HG03039 (cell line): ENCODE measurements around the gene CTIF.

Experiments
- ATAC-seq: cut with Tn5 transposase; IDR thresholded peaks from one replicate; pipeline ENCODE4 v1.9.1; 2021; ENCODE audit warnings: mild to moderate bottlenecking, moderate library complexity; ENCODE audit not compliant: unreplicated experiment

Gene CTIF

GRCh38 chr18:48617844-48618497 is 79.1 kb downstream of the CTIF start:
- ATAC-seq: no peak

DNA sequence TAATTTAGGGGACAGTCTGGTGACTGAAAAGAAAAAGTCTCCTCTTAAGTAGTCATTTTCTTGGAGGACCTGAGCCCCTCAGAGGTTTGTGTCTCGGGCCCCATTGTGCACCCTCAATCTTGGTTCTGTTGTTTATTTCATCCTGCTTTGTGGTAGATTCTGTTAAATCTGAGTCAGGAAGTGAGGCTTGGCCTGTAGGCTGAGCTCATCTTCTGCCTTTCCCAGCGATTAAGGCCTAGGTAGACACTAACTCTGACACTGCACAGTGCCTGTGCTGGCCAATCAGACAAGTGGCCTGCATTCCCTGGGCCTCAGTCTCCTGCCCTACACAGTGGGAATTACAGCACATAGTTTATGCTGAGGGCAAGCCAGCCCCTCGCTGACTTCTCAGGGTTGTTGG is 80.2 kb downstream of the CTIF start:
- no peak for ATAC-seq

DNA sequence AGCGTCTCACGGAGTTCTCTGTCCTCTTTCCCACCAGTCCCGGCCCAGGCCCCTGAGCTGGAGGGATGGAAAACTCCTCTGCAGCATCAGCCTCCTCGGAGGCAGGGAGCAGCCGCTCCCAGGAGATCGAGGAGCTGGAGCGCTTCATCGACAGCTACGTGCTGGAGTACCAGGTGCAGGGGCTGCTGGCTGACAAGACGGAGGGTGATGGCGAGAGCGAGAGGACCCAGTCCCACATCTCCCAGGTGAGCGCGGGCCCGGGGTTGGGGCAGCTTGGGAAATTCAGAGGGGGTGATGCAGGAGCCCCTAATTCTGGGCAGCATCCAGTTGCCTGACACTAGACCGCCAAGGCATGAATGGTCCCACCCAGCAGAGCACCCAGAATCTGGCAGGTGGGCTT is 80.7 kb downstream of the CTIF start:
- ATAC-seq: no peak

DNA sequence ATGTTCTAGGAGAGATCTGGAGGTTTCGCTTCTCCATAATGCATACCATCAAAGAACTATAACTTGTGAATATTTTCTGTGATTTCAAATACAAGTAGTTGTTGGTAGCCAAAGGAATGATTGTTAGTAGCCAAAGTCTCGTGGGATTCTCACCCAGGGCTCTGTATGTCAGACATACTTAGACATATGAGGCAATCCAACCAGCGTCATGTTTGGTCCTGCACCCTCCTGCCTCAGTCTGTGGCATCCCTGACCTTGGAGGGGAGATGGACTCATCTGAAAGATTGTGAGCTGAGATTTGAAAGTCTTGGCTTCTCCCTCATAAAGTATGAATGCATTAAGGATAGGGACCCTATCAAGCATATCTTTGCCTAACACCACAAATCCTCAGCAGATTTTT is 81.2 kb downstream of the CTIF start:
- ATAC-seq: no peak

DNA sequence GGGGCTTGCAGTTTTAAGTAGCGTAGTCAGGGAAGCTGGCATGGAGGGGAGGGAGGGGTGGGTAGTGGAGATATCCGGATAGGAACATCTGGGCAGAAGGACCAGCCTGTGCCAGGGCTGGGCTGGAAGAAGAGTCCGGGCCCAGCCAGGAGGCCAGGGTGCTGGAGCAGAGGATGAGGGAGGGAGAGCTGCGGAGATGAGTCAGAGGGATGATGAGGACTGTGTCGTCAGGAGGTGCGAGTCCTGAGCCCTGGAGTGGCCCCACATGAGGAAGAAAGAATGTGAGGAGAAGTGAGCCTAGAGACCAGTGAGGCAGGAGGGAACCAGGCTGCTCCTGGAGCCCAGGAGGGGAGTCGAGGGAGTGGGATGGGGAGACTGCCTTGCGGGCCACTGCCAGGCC is 82.4 kb downstream of the CTIF start:
- ATAC-seq: no peak

DNA sequence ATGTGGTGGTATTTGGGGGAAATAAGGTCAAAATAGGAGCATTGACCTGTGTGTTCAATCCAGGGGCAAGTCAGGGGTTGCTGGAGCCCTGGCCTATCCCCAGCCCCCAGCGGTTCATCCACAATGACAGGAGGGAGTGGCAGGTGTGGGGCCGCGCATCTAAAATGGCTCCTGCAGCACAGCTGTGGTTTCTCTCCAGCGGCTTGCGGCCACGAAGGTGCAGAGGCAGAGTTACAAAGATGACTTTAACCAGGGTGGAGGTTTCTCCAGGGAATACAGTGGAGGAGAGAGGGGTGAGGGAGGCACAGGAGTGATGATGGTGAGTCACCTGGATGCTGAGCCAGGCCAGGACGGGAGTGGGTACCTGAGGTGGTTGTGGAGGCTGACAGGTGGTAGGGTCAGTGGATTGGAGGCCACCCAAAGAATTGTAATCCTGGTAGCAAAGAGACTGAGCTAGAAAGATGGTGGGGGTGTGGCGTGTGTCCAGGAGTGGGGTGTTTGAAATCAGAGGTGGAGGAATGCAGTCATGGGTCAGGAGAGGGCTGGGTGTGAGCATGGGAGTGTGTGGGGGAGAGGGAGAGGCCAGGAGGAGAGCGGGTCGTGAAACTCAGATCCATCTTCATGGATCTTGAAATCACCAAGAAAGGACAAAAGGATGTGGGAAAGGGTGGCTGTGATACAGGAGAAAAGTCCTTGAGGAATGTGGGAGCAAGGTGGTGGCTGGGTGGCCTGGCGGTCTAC is 83.2 kb downstream of the CTIF start:
- no peak for ATAC-seq

- ATAC-seq: no peak
Measured at GRCh38 chr18:48622911-48623431, 84.1 kb downstream of the CTIF start.

DNA sequence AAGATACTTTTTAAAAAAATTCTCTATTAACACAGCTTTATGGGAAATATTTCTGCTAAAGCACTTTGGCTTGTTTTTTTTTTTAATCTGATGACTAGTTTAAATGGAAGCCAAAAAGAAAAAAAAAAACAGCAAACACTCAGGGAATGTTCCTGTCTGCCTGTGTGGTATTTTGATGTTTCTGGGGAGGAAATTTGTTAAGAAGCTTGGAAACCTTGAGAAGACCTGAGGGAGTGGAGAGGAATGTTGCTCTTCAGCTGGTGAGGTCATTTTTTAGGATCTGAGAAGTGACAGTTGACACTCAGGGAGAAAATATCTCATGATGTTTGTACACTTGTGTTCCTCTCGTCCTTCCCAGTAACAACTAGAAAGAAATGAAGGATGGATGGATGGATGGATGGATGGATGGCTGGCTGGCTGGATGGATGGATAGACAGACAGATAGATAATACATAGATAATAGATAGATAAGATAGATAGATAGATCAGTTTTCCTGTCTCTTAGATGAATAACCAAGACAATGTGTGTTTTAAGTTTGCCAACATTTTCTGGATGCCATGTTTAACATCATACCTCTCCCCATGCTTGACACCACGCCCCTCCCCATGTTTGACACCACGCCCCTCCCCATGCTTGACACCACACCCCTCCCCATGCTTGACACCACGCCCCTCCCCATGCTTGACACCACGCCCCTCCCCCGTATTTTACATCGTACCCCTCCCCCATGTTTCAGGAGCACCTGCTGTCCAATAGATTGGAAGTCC is 84.8 kb downstream of the CTIF start:
- ATAC-seq: no peak

GRCh38 chr18:48624856-48625255 is 86.0 kb downstream of the CTIF start:
- no peak for ATAC-seq

GRCh38 chr18:48627216-48627615 is 88.4 kb downstream of the CTIF start:
- ATAC-seq: no peak

DNA sequence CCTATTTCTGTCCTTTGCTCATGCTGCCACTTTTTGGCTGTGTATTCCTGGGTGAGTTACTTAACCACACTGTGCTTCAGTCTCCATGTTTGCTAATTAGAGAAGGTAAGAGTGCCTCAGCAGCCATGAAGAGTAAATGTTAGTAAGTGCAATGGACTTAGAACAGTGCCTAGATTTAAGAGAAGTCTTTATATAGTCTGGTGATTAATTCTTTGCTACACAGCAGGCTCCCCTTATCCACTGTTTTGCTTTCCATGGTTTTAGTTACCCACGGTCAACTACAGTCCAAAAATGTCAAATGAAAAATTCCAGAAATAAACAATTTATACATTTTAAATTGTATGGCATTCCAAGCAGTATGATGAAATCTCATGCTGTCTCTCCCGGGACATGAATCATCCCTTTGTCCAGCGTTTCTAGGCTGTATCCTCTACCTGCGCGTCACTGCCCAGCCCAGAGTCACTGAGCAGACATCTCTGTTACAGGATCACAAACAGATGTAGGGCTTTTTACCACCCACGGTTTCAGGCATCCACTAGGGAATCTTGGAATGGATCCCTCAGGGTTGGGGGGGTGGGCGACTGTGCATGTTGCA is 91.0 kb downstream of the CTIF start:
- no peak for ATAC-seq

DNA sequence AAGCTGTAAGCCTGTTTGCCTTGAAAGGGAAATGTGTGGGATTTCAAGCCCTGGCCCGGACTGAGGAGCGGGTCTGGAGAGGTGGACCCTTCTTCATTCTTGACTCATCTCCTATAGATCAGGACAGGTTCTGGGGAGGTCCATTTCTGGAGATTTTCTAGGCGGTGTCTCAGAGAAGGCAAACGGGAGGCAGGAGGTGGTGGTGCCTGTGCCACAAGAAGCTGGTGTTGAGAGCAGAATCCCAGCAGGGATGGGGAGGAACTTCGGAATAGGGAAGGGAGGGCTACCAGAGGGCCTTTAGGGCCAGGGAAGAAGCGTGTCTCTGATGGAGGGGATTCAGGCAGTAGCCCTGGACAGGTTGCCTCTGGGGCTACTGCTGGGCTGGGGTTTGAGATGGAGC is 93.0 kb downstream of the CTIF start:
- ATAC-seq: no peak

DNA sequence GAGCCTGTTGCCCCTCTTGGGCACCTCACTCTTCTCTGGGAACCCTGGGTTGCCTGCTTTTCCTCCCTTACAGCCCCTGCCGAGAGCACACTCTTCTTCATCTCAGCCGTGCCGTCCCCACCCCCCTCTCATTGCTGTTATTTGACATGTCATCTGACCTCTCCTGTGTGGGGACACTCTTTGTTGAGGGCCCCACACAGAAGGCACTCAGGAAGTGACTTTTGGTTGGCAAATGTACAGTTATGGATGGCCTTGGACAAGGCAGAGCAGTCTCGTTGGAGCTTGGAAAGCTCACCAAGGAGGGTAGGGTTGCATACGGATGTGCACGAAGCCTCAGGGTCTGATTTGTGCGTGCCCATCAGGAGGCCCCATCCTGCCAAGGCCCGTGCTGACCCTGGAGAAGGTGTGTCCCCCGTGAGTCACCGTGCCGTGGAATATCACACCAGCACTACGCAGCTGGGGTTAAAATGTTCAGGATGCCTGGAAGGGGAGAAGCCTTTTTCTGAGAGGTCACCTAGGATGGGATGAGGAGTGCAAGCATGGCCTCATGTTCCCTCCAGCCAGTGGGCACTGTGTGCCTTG is 93.9 kb downstream of the CTIF start:
- ATAC-seq: no peak

DNA sequence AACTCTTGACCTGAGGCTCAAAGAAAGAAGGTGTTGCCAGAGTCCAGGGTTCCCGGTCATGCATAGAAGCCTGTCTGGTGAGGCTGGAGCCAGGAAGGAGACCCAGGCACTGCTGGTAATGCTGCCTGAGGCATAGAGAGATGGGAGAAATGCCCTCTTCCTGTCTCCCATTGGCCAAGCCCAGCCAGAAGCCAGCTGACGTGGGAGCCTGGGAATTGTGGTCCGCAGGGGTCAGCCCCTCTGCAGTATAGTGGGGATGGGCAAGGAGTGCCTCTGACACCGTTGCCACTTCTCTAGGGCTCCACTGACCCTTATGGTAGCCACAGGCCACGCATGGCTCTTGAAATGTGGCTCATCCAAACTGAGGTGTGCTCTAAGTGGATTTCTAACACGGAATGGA is 95.7 kb downstream of the CTIF start:
- ATAC-seq: no peak

DNA sequence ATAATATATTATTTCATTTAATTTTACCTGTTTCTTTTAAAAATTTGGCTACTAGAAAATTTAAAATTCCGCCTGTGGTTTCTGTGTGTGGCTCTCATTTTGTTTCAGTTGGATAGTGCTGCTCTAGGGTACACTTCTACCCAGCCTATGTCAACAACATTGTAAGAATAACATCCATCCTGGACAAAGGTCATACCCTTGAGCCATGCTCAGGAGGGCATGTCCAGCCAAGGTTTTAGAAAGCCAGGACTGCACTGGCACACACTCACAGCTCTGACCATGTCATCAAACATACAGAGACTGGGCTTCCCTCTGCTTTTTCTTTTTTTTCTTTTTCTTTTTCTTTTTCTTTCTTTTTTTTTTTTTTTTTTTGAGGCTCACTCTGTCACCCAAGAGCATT is 96.1 kb downstream of the CTIF start:
- no peak for ATAC-seq

DNA sequence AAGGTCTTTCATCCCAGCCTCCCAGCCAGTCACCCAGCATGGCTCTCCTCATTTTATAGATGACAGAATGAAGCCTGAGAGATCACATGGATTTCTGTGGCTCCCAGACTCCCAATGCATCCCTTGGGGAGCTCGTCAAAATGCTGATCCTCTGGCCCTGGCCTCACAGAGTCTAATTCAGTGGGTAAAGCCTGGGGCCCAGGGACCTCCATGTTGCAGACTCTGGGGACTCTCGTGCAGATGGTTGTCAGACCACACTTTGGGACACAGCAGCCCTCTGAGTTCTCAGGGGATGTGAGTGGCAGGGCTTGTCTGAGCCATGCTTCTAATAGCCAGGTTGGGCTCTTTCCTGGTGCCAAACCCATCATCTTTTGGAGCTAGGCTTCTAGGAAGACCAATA is 97.0 kb downstream of the CTIF start:
- no peak for ATAC-seq

DNA sequence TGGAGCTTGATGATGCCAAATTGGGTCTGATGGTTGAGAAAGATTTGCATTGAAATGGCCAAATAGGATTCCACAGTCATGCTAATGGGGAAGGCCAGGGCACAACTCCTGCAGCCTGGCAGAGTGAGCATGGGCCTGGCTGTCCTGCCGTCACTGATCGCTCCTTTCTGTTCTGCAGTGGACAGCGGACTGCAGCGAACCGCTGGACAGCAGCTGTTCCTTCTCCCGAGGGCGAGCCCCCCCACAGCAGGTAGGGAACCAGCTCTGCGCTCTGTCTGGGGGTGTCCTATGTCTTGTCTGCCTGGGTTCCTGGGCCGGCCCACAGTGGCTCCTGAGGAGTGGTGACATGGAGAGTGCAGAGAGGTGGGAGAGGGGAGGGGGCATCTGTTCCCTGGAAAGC is 97.6 kb downstream of the CTIF start:
- ATAC-seq: no peak

DNA sequence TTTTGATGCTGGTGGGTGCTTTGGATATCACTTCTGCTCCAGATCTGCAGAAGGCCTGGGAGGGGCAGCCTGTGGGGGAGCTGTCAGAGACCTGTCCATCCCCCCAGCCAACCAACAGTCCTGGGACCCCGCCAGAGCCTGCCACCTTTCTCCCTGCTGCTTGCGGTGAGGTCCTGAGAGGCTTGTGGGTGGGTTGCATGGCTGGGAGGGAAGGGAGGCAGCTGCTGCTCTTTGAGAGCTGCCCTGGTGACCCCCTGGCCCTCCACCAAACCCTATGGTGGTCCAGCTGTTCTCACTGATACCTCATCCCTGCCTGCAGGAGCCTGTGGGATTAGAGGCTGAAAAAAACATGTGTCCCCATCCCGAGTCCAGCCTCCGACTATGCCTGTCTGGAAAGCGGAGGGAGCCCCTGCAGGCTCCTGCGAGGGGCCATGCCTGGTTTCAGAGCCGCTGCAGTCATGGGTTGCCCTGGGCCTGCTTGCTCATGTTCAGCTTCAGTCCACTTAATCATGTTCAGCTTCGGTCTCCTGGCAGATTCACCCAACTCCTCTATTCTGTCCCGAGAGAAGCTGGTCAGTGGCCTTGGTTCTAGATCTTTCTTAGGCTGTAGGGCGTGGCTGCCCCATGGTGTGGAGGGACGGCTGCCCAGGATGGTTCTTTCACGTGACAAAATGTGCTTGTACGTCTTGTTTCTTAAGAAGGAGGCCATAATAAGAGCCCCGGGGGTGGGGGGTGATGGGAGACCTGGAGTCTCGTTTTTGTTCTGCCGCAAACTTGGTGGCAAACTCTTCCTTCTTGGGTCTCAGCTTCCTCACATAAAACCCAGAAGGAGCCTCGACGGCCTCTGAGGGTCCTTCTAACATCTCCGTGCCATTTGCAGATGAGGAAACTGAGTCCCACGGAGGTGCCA is 98.5 kb downstream of the CTIF start:
- ATAC-seq: no peak

DNA sequence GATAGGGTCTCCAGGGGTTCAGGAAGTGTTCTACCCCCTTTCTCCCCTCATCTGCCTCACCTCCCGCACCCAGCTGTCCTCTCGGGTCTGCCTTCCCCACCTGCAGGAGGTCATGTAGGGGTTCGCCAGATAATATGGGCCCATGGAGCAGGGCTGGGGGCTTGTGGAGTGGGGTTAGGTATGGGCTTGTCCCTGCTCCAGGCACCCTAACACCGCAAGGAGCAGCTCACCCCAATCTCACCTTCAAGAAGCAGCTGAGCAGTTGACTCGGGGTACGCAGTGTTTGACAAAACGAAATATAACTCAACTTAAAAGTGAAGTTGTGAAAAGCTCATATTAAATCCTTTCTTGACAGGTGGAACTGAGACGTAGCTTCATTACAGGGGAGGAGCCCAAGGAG is 99.6 kb downstream of the CTIF start:
- ATAC-seq: no peak
